H1 (cell line): ENCODE results near the gene FUNDC1. TPM values are rescaled to one million over a fixed set of nuclear protein-coding genes. Genes with fewer than 3 reads are reported as not detected.

Experiments used
- ATF3 ChIP-seq: IDR thresholded peaks from 2 replicates; pipeline ENCODE4 v1.6.1; 2011; ENCODE audit warnings: low read depth, mild to moderate bottlenecking, low read length; ENCODE audit not compliant: insufficient read depth
- EGR1 ChIP-seq: IDR thresholded peaks from 2 replicates; pipeline ENCODE4 v1.6.1; 2011; ENCODE audit warnings: low read depth, low read length, borderline replicate concordance
- NANOG ChIP-seq: IDR thresholded peaks from 2 replicates; pipeline ENCODE4 v1.6.1; 2011; ENCODE audit warnings: low read length, low read depth, mild to moderate bottlenecking, inconsistent platforms; ENCODE audit not compliant: insufficient read depth, poor library complexity, severe bottlenecking
- USF2 ChIP-seq: IDR thresholded peaks from 2 replicates; pipeline ENCODE4 v1.6.1; 2011; ENCODE audit warnings: low read length, improper control_type of control experiment
- polyA plus RNA-seq, 7 experiments: library from polyadenylated mRNA; depleted of rRNA in 3 of 7; stranded (reverse) in 5 of 7; unstranded in 2 of 7; fragments of >200 nt in 5 of 7; fragments of 200-250 nt in 2 of 7; gene quantifications; 1 replicate in 5 of 7; 2 replicates in 1 of 7; 4 replicates in 1 of 7; pipeline versions ENCODE4 v1.2.1 to v1.2.3, GENCODE V29; 2011 to 2013; ENCODE audit warnings: missing spikeins in 2 of 7, mixed read lengths in 2 of 7
- total RNA-seq: library from RNA; stranded (reverse); fragmentation: NEBNext Ultra II Directional; extraction: Animal tissue kit (Norgen Biotek cat#: 25700); gene quantifications from 2 replicates; pipeline ENCODE4 v1.2.1, GENCODE V29; 2021

Gene FUNDC1
- total and polyA plus RNA-seq, 2 of the 8 experiments (the other 6 are each of a cell fraction or from before 2014, with no cell fraction given): 13.7 to 24.1 TPM

GRCh38 chrX:44544036-44544435, 1.4 kb upstream of the FUNDC1 start (continued):
- no peak for TF ChIP-seq USF2
- TF ChIP-seq ATF3: no peak
- no peak for TF ChIP-seq NANOG
- TF ChIP-seq EGR1: no peak
- TF ChIP-seq, all 59 proteins: peak for 0
